Measurements from ENCODE around the gene BNIP3.
"Not testable (repeated sequence)": the region's sequence is repeated elsewhere in the genome, so short reads cannot be mapped to it uniquely, and the experiment has no call there.

Gene BNIP3

DNA sequence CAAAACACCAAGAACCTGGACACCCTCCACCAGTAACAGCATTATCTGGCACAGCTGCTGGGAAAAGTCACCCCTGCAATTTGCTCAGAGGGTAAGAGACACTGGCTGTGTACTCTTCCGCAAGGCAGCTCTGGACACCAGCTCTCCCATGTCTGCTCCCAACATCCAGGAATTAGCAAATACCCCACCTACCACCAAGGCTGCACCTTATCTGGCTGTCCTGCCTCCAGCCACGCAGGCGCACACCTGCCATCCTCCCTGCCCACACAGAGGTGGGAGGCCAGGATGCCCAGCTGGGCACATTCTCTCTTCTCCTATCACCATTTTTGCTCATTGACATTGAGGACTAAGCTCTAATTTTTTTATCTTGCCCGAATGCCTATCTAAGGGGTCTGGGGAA is 20.3 kb upstream of the BNIP3 start:
- DNase-seq (ENCODE audit: low read depth in 2 of 2, low spot score in 1 of 2) = no peak

DNA sequence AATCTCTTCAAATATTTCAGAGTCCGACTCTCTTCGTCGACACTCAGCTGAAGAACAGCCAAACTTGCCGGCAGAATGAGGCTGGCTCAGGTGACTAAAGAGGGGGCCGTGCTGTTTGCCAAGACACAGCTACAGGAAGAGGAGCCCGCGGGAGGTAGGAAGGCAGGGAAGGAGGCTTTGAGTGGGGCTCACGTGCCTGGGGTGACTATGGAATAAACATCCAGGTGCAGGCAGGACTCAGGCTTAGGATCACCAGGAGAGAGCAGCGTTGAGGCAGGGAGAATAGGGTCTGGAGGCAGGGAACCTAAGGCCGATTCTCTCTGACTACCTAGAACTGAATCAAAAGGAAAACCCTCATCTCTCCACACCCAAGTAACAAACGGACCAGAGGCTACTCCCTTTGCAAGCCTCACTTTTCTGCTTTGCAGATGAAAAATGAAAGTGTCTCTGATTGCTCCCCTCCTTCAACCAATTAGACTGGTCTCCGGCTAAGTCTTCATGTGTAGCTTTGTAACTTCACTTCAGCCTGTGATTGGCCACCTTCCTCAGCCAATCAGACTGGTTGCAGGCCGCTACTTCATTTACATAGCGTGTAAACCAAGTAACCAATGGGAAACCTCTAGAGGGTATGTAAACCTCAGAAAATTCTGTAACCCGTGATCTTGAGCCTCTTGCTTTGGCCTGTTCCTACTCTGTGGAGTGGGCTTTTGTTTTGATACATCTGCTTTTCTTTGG is 19.7 kb upstream of the BNIP3 start:
- DNase-seq (ENCODE audit: low read depth in 2 of 2, low spot score in 1 of 2) = no peak

DNA sequence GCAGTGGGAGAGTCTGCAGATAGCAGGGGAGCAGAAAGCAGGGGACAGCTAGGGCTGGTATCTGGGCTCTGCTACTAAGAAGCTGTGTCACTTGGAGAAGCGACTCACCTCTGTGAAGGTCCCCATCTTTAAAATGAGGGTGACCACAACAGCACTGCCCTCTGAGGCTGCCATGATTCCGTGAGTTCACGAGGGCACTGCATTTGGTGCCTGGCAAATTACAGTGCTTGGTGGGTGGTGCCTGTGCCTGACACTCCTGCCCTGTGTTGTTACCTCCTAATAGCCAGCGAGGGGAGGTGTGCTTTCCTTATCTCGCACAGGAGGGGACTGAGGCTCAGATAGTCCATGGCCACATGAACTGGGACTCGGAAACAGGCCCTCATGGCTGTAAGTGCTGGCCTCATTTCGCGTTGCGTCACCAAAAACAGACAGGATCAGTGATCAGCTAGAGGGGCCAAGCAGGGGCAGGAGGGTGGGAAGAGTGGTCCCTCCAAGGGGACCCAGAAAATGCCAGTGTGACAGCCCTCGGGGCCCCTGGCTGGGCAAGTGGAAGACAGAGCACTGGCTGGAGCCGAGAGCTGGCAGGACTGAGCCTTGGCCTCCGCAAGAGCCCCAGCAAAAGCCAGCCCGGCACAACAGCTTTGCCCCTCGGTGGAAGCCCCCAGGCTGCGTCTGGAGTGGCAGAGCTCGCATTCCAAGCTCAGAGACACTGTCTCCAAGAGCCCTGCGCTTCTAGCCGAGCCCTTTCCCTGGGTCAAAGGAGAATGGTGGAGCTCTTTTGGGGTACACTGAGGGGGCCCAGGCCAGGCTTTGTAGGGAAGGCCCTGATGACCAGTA is 17.3 kb upstream of the BNIP3 start:
- no peak for DNase-seq (ENCODE audit: low read depth in 2 of 2, low spot score in 1 of 2)

DNA sequence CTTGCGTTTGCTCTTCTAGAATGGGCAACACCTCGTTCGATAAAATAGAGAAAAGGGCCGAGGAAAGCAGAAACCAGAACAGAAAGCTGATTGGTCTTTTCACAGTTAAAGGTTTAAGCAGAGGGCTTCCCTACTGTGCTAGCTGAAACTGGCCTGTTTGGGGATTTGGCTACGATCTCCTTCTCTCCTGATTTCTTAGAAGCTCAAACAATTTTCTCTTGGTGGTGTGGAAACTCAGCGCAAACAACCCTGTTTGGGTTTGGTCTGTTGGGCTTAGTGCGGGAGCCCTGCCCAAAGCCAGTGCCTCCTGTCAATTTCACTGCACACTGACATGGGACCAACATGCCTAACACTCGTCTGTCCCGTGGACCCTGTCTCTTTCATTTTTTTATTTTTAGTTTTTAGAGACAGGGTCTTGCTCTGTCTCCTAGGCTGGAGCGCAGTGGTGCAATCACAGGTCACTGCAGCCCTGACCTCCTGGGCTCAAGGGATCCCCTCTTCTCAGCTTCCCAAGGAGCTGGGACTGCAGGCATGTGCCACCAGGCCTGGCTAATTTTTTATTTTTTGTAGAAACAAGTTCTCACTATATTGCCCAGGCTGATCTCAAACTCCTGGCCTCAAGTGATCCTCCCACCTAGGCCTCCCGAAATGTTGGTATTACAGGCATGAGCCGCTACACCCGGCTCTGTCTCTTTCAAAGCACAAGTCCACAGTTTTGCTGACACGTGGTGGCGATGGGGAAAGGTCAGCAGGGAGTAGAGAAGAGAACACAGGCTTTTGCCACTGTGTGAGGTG is 16.5 kb upstream of the BNIP3 start:
- no peak for DNase-seq (ENCODE audit: low read depth in 2 of 2, low spot score in 1 of 2)

DNA sequence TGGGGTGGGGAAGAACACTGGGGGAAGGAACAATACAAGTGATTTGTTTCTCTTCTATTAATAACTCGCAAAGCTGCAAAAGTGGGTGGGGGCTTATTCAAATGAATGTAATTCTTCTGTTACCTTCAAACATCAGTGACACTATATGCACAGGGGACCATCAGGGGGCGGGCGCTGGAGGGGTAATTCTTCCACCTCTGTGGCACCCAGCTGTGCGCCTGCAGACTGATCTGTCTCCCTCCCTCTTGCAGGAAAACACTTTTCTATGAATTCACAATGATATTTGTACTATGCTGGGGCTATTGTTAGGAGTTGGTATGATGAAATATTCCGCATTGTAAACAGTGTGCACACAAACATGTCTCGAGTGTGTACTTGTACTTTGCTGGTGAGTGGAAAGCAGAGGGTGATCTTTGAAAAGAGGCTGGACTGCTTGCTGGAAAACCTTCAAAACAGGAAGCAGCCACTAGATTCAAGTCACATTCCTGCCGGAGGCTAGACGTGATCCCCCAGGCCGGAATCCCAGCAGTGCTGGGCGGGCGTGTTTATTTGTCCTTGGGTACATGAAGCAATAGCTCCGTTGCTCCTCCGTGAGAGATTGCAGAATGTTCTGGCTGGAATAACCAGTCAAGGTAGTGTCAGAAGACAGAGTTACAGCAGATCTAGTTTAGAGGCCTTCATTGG is 15.8 kb upstream of the BNIP3 start:
- no peak for DNase-seq (ENCODE audit: low read depth in 2 of 2, low spot score in 1 of 2)

DNA sequence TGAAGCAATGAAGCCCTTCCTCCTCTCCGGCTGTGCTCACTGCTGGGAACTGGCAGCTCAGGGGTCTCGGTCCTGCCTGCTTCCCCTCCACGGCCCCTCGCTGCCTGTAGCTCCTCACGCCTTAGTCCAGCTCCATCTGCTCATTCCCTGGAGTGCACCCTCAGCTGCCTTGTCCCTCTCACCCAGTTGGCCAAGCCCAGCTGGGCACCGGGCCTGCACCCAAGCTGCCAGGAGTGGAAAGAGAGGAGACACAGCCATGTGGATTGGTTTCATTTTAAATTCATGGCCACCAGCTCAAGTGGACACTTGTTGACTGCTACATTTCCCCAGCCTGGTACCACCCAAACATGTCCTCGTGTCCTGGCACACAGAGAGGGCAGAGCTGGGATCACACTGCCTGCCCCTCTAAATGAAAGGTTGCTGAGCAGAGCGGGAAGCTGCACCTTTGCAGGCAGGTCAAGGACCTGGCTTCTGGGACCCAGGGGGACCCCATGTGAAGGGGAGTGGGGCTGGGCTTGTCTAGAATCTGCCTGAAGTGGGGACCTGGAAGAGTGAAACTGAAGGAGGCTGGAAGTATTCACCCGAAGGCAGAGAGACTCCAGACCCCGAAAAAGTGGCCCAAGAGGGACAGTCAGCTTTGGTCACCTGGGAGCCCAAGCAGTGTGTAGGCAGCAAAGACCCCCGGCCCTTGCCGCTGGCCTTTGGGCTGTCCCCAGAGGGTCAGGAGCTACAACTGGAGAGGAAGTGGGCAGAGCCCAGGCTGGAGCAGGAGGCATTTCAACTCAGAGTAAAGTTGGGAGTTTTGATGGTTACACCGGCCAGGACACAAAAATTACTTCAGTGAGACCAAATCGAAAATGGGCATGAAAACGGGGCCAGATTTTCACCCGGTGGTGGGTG is 15.0 kb upstream of the BNIP3 start:
- no peak for DNase-seq (ENCODE audit: low read depth in 2 of 2, low spot score in 1 of 2)

DNA sequence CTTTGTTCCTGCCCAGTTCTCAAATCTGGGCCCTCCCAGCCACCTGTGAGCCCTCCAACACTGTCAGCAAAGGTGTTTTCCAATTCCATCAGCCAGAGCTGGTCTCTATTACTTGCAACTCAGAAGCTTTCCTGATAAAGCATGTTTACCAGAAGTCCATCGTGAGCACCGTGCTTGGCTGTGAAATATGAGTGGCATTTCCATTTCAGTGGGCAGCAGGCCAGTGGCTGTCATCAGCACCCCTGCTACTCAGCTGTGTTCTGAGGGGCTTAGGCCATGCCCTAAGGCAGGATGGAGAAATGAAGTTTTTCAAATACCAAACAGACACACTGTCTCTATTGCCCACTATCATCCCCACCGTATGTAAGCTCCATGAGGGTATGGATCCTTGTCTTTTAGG is 12.7 kb upstream of the BNIP3 start:
- no peak for DNase-seq (ENCODE audit: low read depth in 2 of 2, low spot score in 1 of 2)

DNA sequence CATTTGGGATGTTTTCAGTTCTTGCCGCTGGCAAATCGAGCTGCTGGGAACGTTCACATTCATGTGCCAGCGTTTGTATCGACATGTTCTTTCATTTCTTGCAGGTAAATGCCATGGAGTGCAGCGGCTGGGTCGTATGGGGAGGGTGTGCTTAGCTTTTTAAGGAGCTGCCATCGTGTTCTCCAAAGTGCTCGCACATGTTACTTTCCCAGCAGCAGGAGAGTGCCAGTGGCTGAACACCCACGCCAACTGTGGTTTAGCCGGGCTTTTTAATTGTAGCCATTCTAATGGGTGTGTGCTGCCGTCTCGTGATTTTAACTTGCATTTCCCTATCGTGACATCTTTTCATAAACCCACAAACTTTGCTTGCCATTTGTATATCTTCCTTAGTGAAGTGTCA is 11.6 kb upstream of the BNIP3 start:
- no peak for DNase-seq (ENCODE audit: low read depth in 2 of 2, low spot score in 1 of 2)

DNA sequence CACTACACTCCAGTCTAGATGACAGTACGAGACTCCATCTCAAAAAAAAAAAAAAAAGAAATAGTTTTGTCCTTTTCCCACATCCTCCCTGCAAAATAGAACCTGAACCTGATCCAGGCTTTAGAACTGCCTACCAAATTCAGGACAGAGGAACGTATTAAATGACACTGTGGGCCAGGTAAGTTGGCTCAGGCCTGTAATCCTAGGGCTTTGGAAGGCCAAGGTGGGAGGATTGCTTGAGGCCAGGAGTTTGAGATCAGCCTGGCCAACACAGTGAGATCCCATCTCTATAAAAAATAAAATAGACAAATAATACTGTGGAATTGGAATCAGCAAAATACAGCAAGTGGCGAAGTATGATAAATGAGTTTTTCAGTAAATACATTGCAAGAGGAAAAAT is 10.0 kb upstream of the BNIP3 start:
- no peak for DNase-seq (ENCODE audit: low read depth in 2 of 2, low spot score in 1 of 2)

DNA sequence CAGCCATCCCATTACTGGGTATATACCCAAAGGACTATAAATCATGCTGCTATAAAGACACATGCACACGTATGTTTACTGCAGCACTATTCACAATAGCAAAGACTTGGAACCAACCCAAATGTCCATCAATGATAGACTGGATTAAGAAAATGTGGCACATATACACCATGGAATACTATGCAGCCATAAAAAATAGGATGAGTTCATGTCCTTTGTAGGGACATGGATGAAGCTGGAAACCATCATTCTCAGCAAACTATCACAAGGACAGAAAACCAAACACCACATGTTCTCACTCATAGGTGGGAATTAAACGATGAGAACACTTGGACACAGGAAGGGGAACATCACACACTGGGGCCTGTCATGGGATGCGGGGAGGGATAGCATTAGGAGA is 6.1 kb upstream of the BNIP3 start:
- DNase-seq (ENCODE audit: low read depth in 2 of 2, low spot score in 1 of 2) = not testable (repeated sequence)

DNA sequence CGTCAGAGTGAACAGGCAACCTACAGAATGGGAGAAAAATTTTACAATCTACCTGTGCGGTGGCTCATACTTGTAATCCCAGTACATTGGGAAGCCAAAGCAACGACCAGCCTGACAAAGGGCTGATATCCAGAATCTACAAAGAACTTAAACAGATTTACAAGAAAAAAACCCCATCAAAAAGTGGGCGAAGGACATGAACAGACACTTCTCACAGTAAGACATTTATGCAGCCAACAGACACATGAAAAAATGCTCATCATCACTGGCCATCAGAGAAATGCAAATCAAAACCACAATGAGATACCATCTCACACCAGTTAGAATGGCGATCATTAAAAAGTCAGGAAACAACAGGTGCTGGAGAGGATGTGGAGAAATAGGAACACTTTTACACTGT is 5.6 kb upstream of the BNIP3 start:
- not testable (repeated sequence) for DNase-seq (ENCODE audit: low read depth in 2 of 2, low spot score in 1 of 2)

DNA sequence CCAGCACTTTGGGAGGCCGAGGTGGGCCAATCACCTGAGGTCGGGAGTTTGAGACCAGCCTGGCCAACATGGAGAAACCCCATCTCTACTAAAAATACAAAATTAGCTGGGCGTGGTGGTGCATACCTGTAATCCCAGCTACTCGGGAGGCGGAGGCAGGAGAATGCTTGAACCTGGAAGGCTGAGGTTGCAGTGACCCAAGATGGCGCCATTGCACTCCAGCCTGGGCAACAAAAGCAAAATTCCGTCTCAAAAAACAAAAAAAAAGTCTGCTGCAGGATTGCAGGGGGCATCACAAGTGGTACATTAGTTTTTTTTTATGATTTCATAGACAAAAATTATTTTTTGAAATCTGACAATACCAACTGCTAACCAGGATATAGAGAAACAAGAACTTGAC is 5.1 kb upstream of the BNIP3 start:
- not testable (repeated sequence) for DNase-seq (ENCODE audit: low read depth in 2 of 2, low spot score in 1 of 2)

DNA sequence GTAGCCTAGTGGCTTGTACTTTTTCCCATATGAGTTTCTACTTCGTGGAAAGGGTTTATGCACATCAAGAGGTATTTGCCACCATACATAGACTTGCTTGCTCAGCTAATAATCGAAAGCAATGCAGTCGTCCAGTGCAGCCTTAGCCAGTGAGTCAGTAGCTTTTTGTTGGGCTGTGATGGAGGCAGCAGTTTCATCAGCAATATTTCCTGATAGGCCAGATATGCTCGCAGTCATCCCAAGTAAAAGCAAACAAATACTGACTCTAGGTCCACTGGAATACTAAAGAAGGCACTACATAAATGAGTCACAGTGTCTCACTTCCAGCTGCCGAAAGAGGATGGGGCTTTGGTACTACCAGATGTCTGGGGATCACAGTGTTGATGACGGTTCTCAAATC is 2.1 kb upstream of the BNIP3 start:
- DNase-seq (ENCODE audit: low read depth in 2 of 2, low spot score in 1 of 2) = no peak

DNA sequence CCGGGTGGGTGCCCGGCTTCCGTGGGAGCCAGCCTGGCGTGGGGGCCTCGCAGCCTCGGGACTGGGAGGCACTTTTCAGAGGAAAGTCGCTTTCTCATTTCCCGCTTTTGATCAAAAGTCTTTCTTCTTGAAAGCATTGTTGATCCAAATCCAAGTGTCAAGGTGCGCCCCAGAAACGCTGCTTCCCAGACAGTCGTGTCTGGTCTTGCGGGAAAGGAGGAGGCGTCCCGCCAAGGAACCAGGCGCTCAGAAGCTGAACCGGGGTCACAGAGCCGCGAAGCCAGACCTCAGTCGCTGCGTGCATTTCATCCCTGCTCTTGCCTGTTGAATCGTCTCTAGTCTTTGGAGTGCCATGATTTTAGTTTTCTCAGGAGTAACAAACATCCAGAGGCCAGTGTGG is 1.1 kb upstream of the BNIP3 start:
- DNase-seq (ENCODE audit: low read depth in 2 of 2, low spot score in 1 of 2) = no peak

DNA sequence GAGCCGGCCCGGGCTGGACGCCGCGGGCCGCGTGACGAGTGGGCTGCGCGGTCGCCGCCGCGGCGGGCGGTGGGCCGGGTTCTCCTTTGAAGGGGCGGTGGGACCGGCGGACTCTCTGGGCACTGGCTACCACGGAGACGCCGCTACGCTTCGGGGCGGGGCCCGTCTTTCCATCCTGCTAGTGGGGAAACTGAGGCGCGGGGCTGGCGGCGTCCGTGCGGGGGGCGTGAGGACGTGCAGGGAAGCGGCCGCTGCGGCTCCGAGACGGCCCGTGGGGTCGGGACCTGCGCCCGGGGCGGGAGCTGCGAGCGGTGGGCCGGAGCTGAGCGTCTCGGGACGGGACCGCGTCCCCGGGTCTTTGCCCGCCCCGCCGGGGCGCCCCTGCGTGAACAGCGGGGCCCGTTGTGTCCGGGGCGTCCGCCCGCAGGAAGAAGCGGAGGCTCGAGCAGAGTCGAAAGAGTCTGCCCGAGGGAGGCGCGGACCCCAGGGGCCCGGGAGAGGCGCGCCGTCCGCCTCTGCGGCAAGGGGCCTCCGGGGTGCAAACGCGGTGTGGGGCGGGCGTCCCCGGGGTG is 548 bp upstream of the BNIP3 start:
- no peak for DNase-seq (ENCODE audit: low read depth in 2 of 2, low spot score in 1 of 2)

DNA sequence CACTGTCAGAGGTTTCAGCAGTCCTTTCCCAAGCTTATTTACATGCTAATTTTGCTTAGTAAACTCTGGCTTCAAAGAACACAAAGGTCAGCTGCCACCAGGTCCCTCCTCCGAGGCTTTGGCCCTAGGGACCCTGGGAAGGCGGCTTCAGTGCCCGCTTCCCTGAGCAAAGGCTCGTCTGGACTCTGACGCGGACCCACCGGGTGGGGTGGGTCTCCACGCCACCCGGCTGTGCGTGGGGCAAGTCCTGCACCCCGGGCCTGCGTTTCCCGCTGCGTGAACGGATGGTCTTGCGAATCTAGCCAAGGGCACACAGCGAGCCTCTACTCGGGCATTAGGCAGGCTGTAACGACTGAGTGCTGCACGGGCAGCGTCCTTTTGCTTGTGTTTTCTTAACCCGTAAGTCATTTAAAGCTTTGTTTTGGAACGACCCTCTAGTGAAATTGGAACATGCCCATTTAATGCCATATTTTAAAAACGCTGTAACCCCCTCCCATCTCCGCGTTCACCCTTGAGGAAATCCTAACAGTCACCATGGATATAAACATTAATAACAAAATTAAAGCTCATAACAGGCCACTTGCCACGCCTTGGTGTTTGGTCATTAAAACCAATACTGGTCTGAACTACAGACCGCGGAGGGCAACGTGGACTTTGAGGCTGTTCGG is 828 bp downstream of the BNIP3 start:
- no peak for DNase-seq (ENCODE audit: low read depth in 2 of 2, low spot score in 1 of 2)

DNA sequence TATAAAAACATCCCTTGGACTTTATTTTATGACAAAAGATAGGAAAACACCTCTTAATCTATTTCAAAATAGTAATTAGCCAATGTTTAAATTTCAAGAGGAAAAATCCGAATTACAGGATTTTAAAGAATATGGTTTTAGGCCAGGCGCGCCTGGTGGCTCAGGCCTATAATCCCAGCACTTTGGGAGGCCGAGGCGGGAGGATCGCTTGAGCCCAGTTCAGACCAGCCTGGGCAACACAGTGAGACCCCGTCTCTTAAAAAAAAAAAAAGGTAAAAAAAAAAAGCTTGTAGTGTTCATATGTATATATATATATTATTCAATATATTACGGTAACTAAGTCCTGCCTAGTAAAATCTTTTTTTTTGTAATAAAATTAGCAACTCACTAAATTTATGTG is 1.4 kb downstream of the BNIP3 start:
- DNase-seq (ENCODE audit: low read depth in 2 of 2, low spot score in 1 of 2) = no peak

DNA sequence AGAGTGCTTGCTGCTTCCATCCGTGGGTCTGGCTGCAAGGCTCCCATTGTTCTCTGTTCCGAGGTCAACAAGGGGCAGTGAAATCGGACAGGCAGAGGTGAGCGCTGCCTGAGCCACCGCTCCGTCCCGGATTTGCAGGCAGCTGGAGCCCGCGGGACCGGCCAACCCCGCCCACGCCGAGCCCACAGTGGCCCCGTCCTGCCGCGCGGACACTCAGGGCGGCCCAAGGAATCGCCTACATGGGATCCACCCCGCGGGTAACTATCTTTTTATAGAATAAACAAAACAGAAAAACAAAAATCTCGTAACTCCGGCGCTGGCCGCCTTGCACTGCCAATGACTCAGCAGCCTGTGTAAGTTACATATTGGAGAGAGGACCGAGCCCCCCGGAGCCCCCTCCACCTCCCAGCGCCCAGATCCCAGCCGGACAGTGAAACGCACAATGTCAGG is 1.9 kb downstream of the BNIP3 start:
- no peak for DNase-seq (ENCODE audit: low read depth in 2 of 2, low spot score in 1 of 2)

DNA sequence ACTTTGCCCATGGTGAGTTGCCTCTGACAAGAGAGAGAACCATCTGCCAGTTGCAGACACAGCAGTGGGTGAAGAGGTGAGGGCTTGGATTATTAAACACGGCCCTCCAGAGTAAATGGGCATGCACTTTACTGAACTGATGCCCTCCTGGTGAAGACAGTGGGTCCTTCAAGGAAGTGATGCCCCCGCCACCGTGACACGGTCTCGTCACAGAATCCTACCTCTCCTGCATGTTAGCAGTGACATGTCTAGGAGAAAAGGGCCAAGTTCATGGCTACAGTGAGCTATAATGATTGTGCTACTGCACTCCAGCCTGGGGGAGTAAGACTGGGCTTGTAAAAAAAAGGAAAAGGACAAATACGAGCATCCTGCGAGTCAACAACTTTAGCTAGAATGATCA is 2.4 kb downstream of the BNIP3 start:
- DNase-seq (ENCODE audit: low read depth in 2 of 2, low spot score in 1 of 2) = no peak
